Measurements from ENCODE around the gene SH3TC1. TPM values are rescaled to one million over a fixed set of nuclear protein-coding genes. Genes with fewer than 3 reads are reported as not detected.

SH3TC1 gene
- total and polyA plus RNA-seq, 2 of the 13 experiments (the other 11 are each of a cell fraction or from before 2014, with no cell fraction given), result 14.9 to 21.8 TPM

- no peak for TF ChIP-seq ZBTB39 (CRISPR knock-in tag; IDR thresholded peaks at IDR 0.05)
- TF ChIP-seq ZNF234 (CRISPR knock-in tag; conservative IDR thresholded peaks at IDR 0.05), result no peak
- TF ChIP-seq ZNF576 (CRISPR knock-in tag; IDR thresholded peaks at IDR 0.05), result no peak
- peak; percentile 73 for TF ChIP-seq AGO2 (optimal IDR thresholded peaks at IDR 0.05; ENCODE audit: low read depth, low read length)
- no peak for TF ChIP-seq RAD51 (IDR thresholded peaks at IDR 0.05; ENCODE audit: borderline replicate concordance)
- TF ChIP-seq ZNF230 (CRISPR knock-in tag; IDR thresholded peaks at IDR 0.05), result no peak
- TF ChIP-seq ZSCAN9 (CRISPR knock-in tag; IDR thresholded peaks at IDR 0.05; ENCODE audit: borderline replicate concordance), result no peak
- TF ChIP-seq RBAK (CRISPR knock-in tag; IDR thresholded peaks at IDR 0.05), result no peak
- TF ChIP-seq ZNF3 (CRISPR knock-in tag; IDR thresholded peaks at IDR 0.05), result no peak
- no peak for TF ChIP-seq MED1 (CRISPR knock-in tag; IDR thresholded peaks at IDR 0.05)
- TF ChIP-seq ZBTB1 (CRISPR knock-in tag; IDR thresholded peaks at IDR 0.05; ENCODE audit: borderline replicate concordance), result no peak
- 0 out of 2 replicates have a peak, but pooled peaks have one; percentile 5 for TF ChIP-seq MAX (IDR thresholded peaks at IDR 0.05)
- no peak for TF ChIP-seq ZNF546 (CRISPR knock-in tag; conservative IDR thresholded peaks at IDR 0.05)
- 0 out of 2 replicates have a peak, but pooled peaks have one; percentile 52 for TF ChIP-seq EEA1 (CRISPR knock-in tag; IDR thresholded peaks at IDR 0.05; ENCODE audit: borderline replicate concordance)
- no peak for TF ChIP-seq ZNF275 (CRISPR knock-in tag; IDR thresholded peaks at IDR 0.05; ENCODE audit: borderline replicate concordance)
- no peak for TF ChIP-seq BHLHE40 (IDR thresholded peaks at IDR 0.05; ENCODE audit: low read length)
- no peak for TF ChIP-seq REXO4 (CRISPR knock-in tag; IDR thresholded peaks at IDR 0.05; ENCODE audit: borderline replicate concordance)
- TF ChIP-seq ZNF761 (CRISPR knock-in tag; conservative IDR thresholded peaks at IDR 0.05), result no peak
- TF ChIP-seq GFI1 (CRISPR knock-in tag; IDR thresholded peaks at IDR 0.05; ENCODE audit: borderline replicate concordance), result no peak
- TF ChIP-seq ZNF7 (CRISPR knock-in tag; IDR thresholded peaks at IDR 0.05), result no peak
- no peak for TF ChIP-seq U2AF2 (IDR thresholded peaks at IDR 0.05; ENCODE audit: low read depth, low read length)
- no peak for TF ChIP-seq CREM (IDR thresholded peaks at IDR 0.05)
- no peak for TF ChIP-seq CREM (CRISPR knock-in tag; IDR thresholded peaks at IDR 0.05)
- no peak for TF ChIP-seq SMYD3 (CRISPR knock-in tag; IDR thresholded peaks at IDR 0.05)
Observed at GRCh38 chr4:8239226-8239625, 40.1 kb downstream of the SH3TC1 start (continued).

Data from HepG2 (cell line).